SK-N-SH treated with all-trans-retinoic acid at 6 μM for 48 hours (cell line): ENCODE measurements around the gene MKX.

Experiments used
- ARNTL ChIP-seq: fragments of 450-650 bp; formaldehyde crosslinking; IDR thresholded peaks from 2 replicates; pipeline ENCODE4 v1.5.0; 2020; ENCODE audit warnings: low read depth, mild to moderate bottlenecking, moderate library complexity, borderline replicate concordance
- OSR1 ChIP-seq: fragments of 250-450 bp; sonication (Bioruptor Pico); IDR thresholded peaks from 2 replicates; pipeline ENCODE4 v1.8.0; 2022; ENCODE audit warnings: moderate library complexity, mild to moderate bottlenecking, inconsistent platforms
- ZC3H10 ChIP-seq: fragments of 250-450 bp; sonication (Bioruptor Pico); IDR thresholded peaks from 2 replicates; pipeline ENCODE4 v1.5.1; 2021; ENCODE audit warnings: mild to moderate bottlenecking, moderate library complexity
- ZFP30 ChIP-seq: fragments of 450-650 bp; formaldehyde crosslinking; IDR thresholded peaks from 2 replicates; pipeline ENCODE4 v1.5.0; 2022; ENCODE audit warnings: mild to moderate bottlenecking, moderate library complexity
- TF ChIP-seq, protein P1 (sequence below): fragments of 250-450 bp; sonication (Bioruptor Pico); IDR thresholded peaks from 2 replicates; pipeline ENCODE4 v1.8.0; 2020; ENCODE audit warnings: mild to moderate bottlenecking, moderate library complexity, borderline replicate concordance

DNA sequence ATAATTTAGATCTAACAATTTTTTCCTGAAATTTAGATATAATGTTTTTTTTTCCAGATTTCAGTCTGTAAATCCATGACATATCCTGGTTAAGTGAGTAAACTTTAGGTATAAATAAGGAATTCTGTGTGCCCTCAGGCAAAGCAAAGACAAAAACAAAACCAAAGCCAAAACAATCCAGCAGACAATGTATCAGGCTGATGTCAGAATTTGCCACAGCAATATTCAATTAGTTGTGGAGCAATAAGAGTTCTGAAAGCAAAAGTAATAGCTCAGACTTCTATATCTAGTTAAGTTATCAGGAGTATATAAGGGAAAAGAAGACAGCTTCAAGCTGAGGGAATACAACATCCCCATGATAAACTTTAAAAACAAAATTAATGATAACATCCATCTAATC is 82.0 kb downstream of the MKX start:
- TF ChIP-seq, protein P1, sequence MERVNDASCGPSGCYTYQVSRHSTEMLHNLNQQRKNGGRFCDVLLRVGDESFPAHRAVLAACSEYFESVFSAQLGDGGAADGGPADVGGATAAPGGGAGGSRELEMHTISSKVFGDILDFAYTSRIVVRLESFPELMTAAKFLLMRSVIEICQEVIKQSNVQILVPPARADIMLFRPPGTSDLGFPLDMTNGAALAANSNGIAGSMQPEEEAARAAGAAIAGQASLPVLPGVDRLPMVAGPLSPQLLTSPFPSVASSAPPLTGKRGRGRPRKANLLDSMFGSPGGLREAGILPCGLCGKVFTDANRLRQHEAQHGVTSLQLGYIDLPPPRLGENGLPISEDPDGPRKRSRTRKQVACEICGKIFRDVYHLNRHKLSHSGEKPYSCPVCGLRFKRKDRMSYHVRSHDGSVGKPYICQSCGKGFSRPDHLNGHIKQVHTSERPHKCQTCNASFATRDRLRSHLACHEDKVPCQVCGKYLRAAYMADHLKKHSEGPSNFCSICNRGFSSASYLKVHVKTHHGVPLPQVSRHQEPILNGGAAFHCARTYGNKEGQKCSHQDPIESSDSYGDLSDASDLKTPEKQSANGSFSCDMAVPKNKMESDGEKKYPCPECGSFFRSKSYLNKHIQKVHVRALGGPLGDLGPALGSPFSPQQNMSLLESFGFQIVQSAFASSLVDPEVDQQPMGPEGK (CRISPR knock-in tag) = no peak
- no peak for TF ChIP-seq ARNTL
- TF ChIP-seq ZFP30 = no peak
- TF ChIP-seq ZC3H10 = no peak
- no peak for TF ChIP-seq OSR1 (CRISPR knock-in tag)
